GM23338 (cell line): Measurements from ENCODE around the gene ASCL5. TPM values are rescaled to one million over a fixed set of nuclear protein-coding genes. Genes with fewer than 3 reads are reported as not detected.

Experiments
- ATAC-seq: fragments of 200-7000 bp; cut with Tn5 transposase; 3 replicates; pipeline ENCODE4 v1.9.1; 2020
- DNase-seq: peaks from one replicate; pipeline ENCODE4 v3.0.0-alpha.2; 2015; ENCODE audit warnings: low spot score
- H2AFZ ChIP-seq: fragments of 200-600 bp; sonication (generic); 2 replicates; pipeline ENCODE4 v1.8.0; 2016; ENCODE audit warnings: antibody characterized with exemption, mild to moderate bottlenecking, moderate library complexity
- H3F3A ChIP-seq: fragments of 200-600 bp; sonication (generic); replicated peaks from 2 replicates; pipeline ENCODE4 v1.8.0; 2017; ENCODE audit warnings: antibody characterized with exemption, mixed run types, low read depth
- H3K27ac ChIP-seq: fragments of 200-600 bp; sonication (generic); 2 replicates; pipeline ENCODE4 v1.6.1; 2016; ENCODE audit warnings: low read depth
- H3K27me3 ChIP-seq: fragments of 200-600 bp; sonication (generic); 2 replicates; pipeline ENCODE4 v1.8.0; 2016; ENCODE audit warnings: mild to moderate bottlenecking, mixed run types, moderate library complexity; ENCODE audit not compliant: insufficient read depth
- H3K36me3 ChIP-seq: fragments of 200-600 bp; sonication (generic); 2 replicates; pipeline ENCODE4 v1.8.0; 2016; ENCODE audit warnings: mild to moderate bottlenecking; ENCODE audit not compliant: insufficient read depth
- H3K4me1 ChIP-seq: fragments of 200-600 bp; sonication (generic); 2 replicates; pipeline ENCODE4 v1.8.0; 2016; ENCODE audit warnings: mild to moderate bottlenecking, moderate library complexity; ENCODE audit not compliant: insufficient read depth
- H3K4me2 ChIP-seq: fragments of 200-600 bp; sonication (generic); 2 replicates; pipeline ENCODE4 v1.7.1; 2017; ENCODE audit warnings: mixed run types
- H3K4me3 ChIP-seq: fragments of 200-600 bp; sonication (generic); 2 replicates; pipeline ENCODE4 v1.6.1; 2016; ENCODE audit warnings: mixed run types
- H3K79me2 ChIP-seq: fragments of 200-600 bp; sonication (generic); replicated peaks from 2 replicates; pipeline ENCODE4 v1.8.0; 2017; ENCODE audit warnings: mild to moderate bottlenecking; ENCODE audit not compliant: insufficient read depth
- H3K9me2 ChIP-seq: fragments of 200-600 bp; sonication (generic); 2 replicates; pipeline ENCODE4 v1.8.0; 2017; ENCODE audit not compliant: insufficient read depth
- H4K20me1 ChIP-seq: fragments of 200-600 bp; sonication (generic); replicated peaks from 2 replicates; pipeline ENCODE4 v1.8.0; 2017; ENCODE audit warnings: mild to moderate bottlenecking; ENCODE audit not compliant: insufficient read depth
- H3K27ac Mint-ChIP-seq: 2 replicates; pipeline ENCODE4 v1.8.0; 2020; ENCODE audit warnings: inconsistent platforms, mild to moderate bottlenecking, moderate library complexity, mixed read lengths
- H3K27me3 Mint-ChIP-seq: 3 replicates; pipeline ENCODE4 v1.8.0; 2022; ENCODE audit warnings: low read depth, mild to moderate bottlenecking, moderate library complexity, mixed read lengths, inconsistent platforms; ENCODE audit not compliant: insufficient read depth, poor library complexity
- H3K36me3 Mint-ChIP-seq: 3 replicates; pipeline ENCODE4 v1.8.0; 2021; ENCODE audit warnings: low read depth, mild to moderate bottlenecking, inconsistent platforms, moderate library complexity, mixed read lengths
- H3K4me1 Mint-ChIP-seq: 3 replicates; pipeline ENCODE4 v1.8.0; 2020; ENCODE audit warnings: mild to moderate bottlenecking, inconsistent platforms, mixed read lengths
- H3K4me3 Mint-ChIP-seq: 3 replicates; pipeline ENCODE4 v1.8.0; 2021; ENCODE audit warnings: moderate library complexity, mild to moderate bottlenecking, inconsistent platforms, mixed read lengths
- H3K9me3 Mint-ChIP-seq: 3 replicates; pipeline ENCODE4 v1.8.0; 2020; ENCODE audit warnings: moderate library complexity, mild to moderate bottlenecking, inconsistent platforms, mixed read lengths
- CREB1 ChIP-seq: fragments of 250-450 bp; sonication (Bioruptor Pico); IDR thresholded peaks from 2 replicates; pipeline ENCODE4 v1.5.0; 2020; ENCODE audit warnings: low read depth, mild to moderate bottlenecking, moderate library complexity
- EZH2 ChIP-seq: fragments of 200-600 bp; sonication (generic); IDR thresholded peaks from one replicate; pipeline ENCODE4 v1.8.0; 2017; ENCODE audit warnings: antibody characterized with exemption, mild to moderate bottlenecking, low read depth; ENCODE audit not compliant: unreplicated experiment
- EZH2phosphoT487 ChIP-seq: fragments of 200-600 bp; sonication (generic); IDR thresholded peaks from one replicate; pipeline ENCODE4 v1.8.1; 2018; ENCODE audit warnings: antibody characterized with exemption; ENCODE audit not compliant: unreplicated experiment
- JUNB ChIP-seq: IDR thresholded peaks from one replicate; pipeline ENCODE4 v1.6.1; 2016; ENCODE audit warnings: antibody characterized with exemption; ENCODE audit not compliant: unreplicated experiment
- NANOG ChIP-seq: IDR thresholded peaks from 2 replicates; pipeline ENCODE4 v1.6.1; 2016; ENCODE audit warnings: antibody characterized with exemption, borderline replicate concordance
- POLR2AphosphoS5 ChIP-seq: IDR thresholded peaks from 2 replicates; pipeline ENCODE4 v1.6.1; 2016; ENCODE audit warnings: antibody characterized with exemption, low read depth
- STAT1 ChIP-seq: IDR thresholded peaks from one replicate; pipeline ENCODE4 v1.6.1; 2016; ENCODE audit warnings: antibody characterized with exemption; ENCODE audit not compliant: unreplicated experiment
- ZNF114 ChIP-seq: fragments of 250-450 bp; sonication (Bioruptor Pico); IDR thresholded peaks from 2 replicates; pipeline ENCODE4 v1.5.0; 2020; ENCODE audit warnings: mild to moderate bottlenecking, moderate library complexity
- ZNF331 ChIP-seq: fragments of 250-450 bp; sonication (Bioruptor Pico); IDR thresholded peaks from 2 replicates; pipeline ENCODE4 v1.5.0; 2020; ENCODE audit warnings: low read depth, mild to moderate bottlenecking, moderate library complexity
- polyA plus RNA-seq: library from polyadenylated mRNA; unstranded; fragments of >200 nt; fragmentation: Nextera tagmentation; extraction: Ambion mirVana; gene quantifications from 2 replicates; pipeline ENCODE4 v1.2.1, GENCODE V29; 2016
- total RNA-seq: library from RNA; depleted of rRNA; stranded (reverse); fragments of >200 nt; shearing (Covaris generic); gene quantifications from 2 replicates; pipeline ENCODE4 v1.2.3, GENCODE V29; 2014
- TF ChIP-seq, protein P1 (sequence below): IDR thresholded peaks from one replicate; pipeline ENCODE4 v1.6.1; 2018; ENCODE audit warnings: antibody characterized with exemption; ENCODE audit not compliant: unreplicated experiment
- TF ChIP-seq, protein P2 (sequence below): fragments of 250-450 bp; sonication (Bioruptor Pico); IDR thresholded peaks from 2 replicates; pipeline ENCODE4 v1.5.0; 2020; ENCODE audit warnings: mild to moderate bottlenecking, moderate library complexity
- TF ChIP-seq, protein P3 (sequence below): IDR thresholded peaks from 2 replicates; pipeline ENCODE4 v1.6.1; 2016; ENCODE audit warnings: antibody characterized with exemption
- TF ChIP-seq, protein P4 (sequence below), 2 experiments: fragments of 200-600 bp in 1 of 2; sonication (generic) in 1 of 2; conservative IDR thresholded peaks; 2 replicates each; pipeline versions ENCODE4 v1.5.1 to v1.6.1; 2016 to 2017; ENCODE audit warnings: antibody characterized with exemption in 2 of 2, low read depth in 2 of 2, mild to moderate bottlenecking in 2 of 2, moderate library complexity in 1 of 2

The ASCL5 gene
- total and polyA plus RNA-seq, 2 experiments from 2014 or later = not detected

DNA sequence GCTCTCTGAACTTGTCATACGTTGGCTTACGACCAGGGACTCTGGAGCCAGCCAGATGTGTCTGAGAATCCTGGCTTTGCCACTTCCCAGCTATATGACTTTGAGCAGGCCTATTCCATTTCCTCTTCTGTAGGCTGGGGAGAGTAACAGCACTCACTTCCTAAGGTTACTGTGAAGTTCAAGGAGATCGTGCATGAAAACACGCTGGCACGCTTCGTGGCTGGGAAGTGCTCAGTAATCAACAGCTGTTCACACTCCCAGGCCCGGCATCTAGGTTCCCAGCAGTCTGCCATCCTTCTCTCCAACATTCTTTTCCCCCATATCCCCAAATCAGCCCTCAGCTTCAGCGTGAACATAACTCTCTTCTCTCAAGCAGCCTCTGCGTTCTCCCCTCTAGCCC lies 2.0 kb downstream of the ASCL5 start:
- TF ChIP-seq EZH2 (no peak), CREB1 (CRISPR knock-in tag) (no peak), STAT1 (no peak), EZH2phosphoT487 (no peak), JUNB (no peak), ZNF331 (no peak), ZNF114 (no peak), NANOG (no peak), POLR2AphosphoS5 (no peak)
- TF ChIP-seq, protein P1, sequence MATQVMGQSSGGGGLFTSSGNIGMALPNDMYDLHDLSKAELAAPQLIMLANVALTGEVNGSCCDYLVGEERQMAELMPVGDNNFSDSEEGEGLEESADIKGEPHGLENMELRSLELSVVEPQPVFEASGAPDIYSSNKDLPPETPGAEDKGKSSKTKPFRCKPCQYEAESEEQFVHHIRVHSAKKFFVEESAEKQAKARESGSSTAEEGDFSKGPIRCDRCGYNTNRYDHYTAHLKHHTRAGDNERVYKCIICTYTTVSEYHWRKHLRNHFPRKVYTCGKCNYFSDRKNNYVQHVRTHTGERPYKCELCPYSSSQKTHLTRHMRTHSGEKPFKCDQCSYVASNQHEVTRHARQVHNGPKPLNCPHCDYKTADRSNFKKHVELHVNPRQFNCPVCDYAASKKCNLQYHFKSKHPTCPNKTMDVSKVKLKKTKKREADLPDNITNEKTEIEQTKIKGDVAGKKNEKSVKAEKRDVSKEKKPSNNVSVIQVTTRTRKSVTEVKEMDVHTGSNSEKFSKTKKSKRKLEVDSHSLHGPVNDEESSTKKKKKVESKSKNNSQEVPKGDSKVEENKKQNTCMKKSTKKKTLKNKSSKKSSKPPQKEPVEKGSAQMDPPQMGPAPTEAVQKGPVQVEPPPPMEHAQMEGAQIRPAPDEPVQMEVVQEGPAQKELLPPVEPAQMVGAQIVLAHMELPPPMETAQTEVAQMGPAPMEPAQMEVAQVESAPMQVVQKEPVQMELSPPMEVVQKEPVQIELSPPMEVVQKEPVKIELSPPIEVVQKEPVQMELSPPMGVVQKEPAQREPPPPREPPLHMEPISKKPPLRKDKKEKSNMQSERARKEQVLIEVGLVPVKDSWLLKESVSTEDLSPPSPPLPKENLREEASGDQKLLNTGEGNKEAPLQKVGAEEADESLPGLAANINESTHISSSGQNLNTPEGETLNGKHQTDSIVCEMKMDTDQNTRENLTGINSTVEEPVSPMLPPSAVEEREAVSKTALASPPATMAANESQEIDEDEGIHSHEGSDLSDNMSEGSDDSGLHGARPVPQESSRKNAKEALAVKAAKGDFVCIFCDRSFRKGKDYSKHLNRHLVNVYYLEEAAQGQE = no peak
- TF ChIP-seq, protein P2, sequence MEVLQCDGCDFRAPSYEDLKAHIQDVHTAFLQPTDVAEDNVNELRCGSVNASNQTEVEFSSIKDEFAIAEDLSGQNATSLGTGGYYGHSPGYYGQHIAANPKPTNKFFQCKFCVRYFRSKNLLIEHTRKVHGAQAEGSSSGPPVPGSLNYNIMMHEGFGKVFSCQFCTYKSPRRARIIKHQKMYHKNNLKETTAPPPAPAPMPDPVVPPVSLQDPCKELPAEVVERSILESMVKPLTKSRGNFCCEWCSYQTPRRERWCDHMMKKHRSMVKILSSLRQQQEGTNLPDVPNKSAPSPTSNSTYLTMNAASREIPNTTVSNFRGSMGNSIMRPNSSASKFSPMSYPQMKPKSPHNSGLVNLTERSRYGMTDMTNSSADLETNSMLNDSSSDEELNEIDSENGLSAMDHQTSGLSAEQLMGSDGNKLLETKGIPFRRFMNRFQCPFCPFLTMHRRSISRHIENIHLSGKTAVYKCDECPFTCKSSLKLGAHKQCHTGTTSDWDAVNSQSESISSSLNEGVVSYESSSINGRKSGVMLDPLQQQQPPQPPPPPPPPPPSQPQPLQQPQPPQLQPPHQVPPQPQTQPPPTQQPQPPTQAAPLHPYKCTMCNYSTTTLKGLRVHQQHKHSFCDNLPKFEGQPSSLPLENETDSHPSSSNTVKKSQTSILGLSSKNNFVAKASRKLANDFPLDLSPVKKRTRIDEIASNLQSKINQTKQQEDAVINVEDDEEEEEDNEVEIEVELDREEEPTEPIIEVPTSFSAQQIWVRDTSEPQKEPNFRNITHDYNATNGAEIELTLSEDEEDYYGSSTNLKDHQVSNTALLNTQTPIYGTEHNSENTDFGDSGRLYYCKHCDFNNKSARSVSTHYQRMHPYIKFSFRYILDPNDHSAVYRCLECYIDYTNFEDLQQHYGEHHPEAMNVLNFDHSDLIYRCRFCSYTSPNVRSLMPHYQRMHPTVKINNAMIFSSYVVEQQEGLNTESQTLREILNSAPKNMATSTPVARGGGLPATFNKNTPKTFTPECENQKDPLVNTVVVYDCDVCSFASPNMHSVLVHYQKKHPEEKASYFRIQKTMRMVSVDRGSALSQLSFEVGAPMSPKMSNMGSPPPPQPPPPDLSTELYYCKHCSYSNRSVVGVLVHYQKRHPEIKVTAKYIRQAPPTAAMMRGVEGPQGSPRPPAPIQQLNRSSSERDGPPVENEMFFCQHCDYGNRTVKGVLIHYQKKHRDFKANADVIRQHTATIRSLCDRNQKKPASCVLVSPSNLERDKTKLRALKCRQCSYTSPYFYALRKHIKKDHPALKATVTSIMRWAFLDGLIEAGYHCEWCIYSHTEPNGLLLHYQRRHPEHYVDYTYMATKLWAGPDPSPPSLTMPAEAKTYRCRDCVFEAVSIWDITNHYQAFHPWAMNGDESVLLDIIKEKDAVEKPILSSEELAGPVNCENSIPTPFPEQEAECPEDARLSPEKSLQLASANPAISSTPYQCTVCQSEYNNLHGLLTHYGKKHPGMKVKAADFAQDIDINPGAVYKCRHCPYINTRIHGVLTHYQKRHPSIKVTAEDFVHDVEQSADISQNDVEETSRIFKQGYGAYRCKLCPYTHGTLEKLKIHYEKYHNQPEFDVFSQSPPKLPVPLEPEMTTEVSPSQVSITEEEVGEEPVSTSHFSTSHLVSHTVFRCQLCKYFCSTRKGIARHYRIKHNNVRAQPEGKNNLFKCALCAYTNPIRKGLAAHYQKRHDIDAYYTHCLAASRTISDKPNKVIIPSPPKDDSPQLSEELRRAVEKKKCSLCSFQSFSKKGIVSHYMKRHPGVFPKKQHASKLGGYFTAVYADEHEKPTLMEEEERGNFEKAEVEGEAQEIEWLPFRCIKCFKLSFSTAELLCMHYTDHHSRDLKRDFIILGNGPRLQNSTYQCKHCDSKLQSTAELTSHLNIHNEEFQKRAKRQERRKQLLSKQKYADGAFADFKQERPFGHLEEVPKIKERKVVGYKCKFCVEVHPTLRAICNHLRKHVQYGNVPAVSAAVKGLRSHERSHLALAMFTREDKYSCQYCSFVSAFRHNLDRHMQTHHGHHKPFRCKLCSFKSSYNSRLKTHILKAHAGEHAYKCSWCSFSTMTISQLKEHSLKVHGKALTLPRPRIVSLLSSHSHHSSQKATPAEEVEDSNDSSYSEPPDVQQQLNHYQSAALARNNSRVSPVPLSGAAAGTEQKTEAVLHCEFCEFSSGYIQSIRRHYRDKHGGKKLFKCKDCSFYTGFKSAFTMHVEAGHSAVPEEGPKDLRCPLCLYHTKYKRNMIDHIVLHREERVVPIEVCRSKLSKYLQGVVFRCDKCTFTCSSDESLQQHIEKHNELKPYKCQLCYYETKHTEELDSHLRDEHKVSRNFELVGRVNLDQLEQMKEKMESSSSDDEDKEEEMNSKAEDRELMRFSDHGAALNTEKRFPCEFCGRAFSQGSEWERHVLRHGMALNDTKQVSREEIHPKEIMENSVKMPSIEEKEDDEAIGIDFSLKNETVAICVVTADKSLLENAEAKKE (CRISPR knock-in tag) = no peak
- TF ChIP-seq, protein P3, sequence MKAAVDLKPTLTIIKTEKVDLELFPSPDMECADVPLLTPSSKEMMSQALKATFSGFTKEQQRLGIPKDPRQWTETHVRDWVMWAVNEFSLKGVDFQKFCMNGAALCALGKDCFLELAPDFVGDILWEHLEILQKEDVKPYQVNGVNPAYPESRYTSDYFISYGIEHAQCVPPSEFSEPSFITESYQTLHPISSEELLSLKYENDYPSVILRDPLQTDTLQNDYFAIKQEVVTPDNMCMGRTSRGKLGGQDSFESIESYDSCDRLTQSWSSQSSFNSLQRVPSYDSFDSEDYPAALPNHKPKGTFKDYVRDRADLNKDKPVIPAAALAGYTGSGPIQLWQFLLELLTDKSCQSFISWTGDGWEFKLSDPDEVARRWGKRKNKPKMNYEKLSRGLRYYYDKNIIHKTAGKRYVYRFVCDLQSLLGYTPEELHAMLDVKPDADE = no peak
- TF ChIP-seq, protein P4, sequence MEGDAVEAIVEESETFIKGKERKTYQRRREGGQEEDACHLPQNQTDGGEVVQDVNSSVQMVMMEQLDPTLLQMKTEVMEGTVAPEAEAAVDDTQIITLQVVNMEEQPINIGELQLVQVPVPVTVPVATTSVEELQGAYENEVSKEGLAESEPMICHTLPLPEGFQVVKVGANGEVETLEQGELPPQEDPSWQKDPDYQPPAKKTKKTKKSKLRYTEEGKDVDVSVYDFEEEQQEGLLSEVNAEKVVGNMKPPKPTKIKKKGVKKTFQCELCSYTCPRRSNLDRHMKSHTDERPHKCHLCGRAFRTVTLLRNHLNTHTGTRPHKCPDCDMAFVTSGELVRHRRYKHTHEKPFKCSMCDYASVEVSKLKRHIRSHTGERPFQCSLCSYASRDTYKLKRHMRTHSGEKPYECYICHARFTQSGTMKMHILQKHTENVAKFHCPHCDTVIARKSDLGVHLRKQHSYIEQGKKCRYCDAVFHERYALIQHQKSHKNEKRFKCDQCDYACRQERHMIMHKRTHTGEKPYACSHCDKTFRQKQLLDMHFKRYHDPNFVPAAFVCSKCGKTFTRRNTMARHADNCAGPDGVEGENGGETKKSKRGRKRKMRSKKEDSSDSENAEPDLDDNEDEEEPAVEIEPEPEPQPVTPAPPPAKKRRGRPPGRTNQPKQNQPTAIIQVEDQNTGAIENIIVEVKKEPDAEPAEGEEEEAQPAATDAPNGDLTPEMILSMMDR (conservative IDR thresholded peaks at IDR 0.05; ENCODE audit: low read depth in 2 of 2) = no peak
- no peaks in the 10 kb centered on the region for H3K9me3 Mint-ChIP-seq
- Histone ChIP-seq H3F3A (no peaks in the 10 kb centered on the region), H3K27me3 (no peaks in the 10 kb centered on the region), H4K20me1 (no peaks in the 10 kb centered on the region), H3K4me2 (no peak overlapping the region), H3K4me1 (peaks cover 8% of the 10 kb centered on the region; the same call in 1 of the 2 replicates), H3K27ac (no peak overlapping the region), H3K9me2 (no peaks in the 10 kb centered on the region), H3K4me3 (no peak overlapping the region), H3K79me2 (no peaks in the 10 kb centered on the region), H2AFZ (0 out of 2 replicates have a peak overlapping the region, but pooled peaks have one; percentile 38), H3K36me3 (no peaks in the 10 kb centered on the region)
- H3K27me3 Mint-ChIP-seq = peaks cover 19% of the 10 kb centered on the region
- H3K4me3 Mint-ChIP-seq = no peak overlapping the region
- H3K27ac Mint-ChIP-seq = no peak overlapping the region
- no peaks in the 10 kb centered on the region; the same call in 2 of the 3 replicates for H3K36me3 Mint-ChIP-seq
- DNase-seq (no peak), ATAC-seq (no peak)
- peaks cover 14% of the 10 kb centered on the region for H3K4me1 Mint-ChIP-seq
